GM18498 (cell line): Measurements from ENCODE around the gene ADAM10.

Experiments used
- ATAC-seq: cut with Tn5 transposase; IDR thresholded peaks from one replicate; pipeline ENCODE4 v1.9.1; 2021; ENCODE audit warnings: mild to moderate bottlenecking, moderate library complexity; ENCODE audit not compliant: unreplicated experiment

The ADAM10 gene

GRCh38 chr15:58716027-58716426, 33.5 kb downstream of the ADAM10 start:
- ATAC-seq, result no peak

DNA sequence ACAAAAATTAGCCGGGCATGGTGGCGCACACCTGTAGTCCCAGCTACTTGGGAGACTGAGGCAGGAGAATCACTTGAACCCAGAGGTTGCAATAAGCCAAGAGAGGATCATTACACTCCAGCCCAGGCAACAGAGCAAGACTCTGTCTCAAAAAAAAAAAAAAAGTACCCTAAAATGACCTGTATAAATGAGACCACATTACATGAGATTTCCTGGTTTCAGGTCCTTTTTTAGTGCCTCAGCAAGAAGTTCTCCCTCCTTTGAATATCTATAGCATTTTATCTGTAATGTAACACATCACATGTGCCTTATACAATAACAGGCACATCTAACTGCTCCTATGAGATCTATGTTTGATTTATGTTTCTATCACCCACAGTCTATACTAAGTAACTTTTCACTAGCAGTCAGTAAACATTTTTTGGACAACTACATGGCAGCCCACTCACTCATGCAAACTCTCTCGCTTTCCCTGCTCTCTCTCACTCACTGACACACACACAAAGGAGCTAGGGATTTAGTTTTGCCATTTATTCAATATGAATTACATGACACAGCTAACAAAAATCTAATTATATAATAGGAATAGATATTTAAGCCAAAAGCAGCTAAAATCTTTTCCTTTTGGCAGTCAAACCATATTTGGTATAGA, 34.1 kb downstream of the ADAM10 start:
- ATAC-seq, result no peak

- ATAC-seq, result no peak
Measured at GRCh38 chr15:58710701-58711100, 38.8 kb downstream of the ADAM10 start.

DNA sequence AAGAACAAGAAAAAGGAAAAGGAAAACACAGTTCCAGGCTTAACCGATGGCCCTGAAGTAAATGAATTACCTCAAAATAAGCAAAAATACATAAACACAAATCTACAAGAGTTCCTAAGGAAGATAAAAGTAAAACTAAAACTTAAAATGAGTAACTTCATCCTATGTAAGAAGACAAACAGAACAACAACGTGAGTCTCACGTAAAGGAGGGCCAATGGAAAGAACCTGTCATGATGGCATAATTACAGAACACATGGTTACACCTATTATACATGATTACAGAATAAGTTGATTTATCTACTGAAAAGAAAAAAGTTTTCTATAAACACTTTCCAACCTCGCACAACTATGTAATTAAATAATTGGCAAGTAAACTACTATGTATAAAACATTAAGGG, 42.1 kb downstream of the ADAM10 start:
- no peak for ATAC-seq

GRCh38 chr15:58705105-58705504, 44.4 kb downstream of the ADAM10 start:
- no peak for ATAC-seq

- no peak for ATAC-seq
Measured at GRCh38 chr15:58704155-58704865, 45.2 kb downstream of the ADAM10 start.

DNA sequence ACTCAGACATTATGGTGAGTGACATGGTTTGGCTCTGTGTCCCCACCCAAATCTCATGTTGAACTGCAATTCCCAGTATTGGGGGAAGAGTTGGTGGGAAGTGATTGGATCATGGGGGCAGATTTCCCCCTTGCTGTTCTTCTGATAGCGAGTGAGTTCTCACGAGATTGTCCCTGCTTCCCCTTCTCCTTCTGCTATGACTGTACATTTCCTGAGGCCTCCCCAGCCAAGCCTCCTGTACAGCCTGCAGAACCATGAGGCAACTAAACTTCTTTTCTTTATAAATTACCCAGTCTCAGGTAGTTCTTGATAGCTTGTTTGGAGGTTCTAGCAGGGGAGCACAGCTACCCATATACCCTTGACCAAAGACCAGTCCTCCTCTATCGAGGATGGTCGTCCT, 45.9 kb downstream of the ADAM10 start:
- no peak for ATAC-seq

DNA sequence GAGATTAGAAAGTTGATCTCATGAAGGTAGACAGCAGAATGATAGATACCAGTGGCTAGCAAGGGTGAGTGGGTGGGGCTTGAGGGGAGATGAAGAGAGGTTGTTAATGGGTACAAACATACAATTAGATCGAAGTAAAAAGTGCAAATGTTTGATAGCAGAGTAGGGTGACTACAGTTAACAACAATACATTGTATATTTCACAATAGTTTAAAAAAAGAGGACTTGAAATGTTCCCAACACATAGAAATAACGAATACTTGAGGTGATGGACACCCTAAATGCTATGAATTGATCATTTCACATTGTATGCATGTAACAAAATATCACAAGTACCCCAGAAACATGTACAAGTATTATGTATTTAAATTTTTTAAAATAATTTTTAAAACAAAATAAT, 47.3 kb downstream of the ADAM10 start:
- no peak for ATAC-seq

GRCh38 chr15:58701376-58701775, 48.1 kb downstream of the ADAM10 start:
- no peak for ATAC-seq

GRCh38 chr15:58699769-58700168, 49.7 kb downstream of the ADAM10 start:
- ATAC-seq, result no peak

DNA sequence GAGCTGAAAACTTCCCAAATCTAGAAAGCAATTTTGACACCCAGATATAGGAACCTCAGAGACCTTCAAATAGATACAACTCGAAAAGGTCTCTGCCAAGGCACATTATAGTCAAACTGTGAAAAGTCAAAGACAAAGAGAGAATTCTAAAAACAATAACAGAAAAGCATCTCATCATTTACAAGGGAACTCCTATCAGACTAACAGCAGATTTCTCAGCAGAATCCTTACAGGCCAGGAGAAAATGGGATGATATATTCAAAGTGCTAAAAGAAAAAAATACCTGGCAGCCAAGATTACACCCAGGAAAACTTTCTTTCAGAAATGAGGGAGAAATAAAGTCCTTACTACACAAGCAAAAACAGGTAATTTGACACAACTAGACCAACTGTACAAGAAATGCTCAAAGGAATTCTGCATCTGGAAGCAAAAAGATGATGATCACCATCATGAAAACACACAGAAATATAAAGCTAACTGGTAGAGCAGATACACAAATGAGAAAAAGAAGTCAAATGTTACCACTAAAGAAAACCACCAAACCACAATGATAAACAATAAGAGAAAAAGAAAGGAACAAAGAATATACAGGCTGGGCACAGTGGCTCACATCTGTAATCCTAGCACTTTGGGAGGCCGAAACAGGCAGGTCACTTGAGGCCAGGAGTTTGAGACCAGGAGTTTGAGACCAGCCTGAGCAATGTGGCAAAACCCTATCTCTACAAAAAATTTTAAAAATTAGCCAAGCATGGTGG, 50.4 kb downstream of the ADAM10 start:
- ATAC-seq, result no peak

GRCh38 chr15:58697220-58697619, 52.3 kb downstream of the ADAM10 start:
- no peak for ATAC-seq

- no peak for ATAC-seq
Measured at GRCh38 chr15:58696738-58697137, 52.8 kb downstream of the ADAM10 start.

GRCh38 chr15:58694641-58695398, 54.7 kb downstream of the ADAM10 start:
- no peak for ATAC-seq

GRCh38 chr15:58690703-58691102, 58.8 kb downstream of the ADAM10 start:
- no peak for ATAC-seq

DNA sequence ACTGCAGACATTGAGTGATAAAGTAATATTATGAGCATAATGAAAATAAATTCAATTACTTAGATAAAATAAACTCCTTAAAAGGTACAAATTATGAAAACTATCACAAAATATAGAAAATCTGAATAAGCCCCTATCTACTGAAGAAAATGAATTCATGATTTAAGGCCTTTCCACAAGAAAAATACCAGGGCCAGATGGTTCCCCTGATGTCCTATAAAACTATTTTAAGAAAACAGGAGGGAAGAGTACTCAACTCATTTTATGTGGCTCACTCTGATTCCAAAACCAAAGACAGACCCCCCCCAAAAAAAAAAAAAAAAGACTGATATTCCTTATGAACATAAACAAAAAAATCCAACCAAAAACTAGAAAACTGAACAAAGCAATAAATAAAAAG, 59.9 kb downstream of the ADAM10 start:
- no peak for ATAC-seq

DNA sequence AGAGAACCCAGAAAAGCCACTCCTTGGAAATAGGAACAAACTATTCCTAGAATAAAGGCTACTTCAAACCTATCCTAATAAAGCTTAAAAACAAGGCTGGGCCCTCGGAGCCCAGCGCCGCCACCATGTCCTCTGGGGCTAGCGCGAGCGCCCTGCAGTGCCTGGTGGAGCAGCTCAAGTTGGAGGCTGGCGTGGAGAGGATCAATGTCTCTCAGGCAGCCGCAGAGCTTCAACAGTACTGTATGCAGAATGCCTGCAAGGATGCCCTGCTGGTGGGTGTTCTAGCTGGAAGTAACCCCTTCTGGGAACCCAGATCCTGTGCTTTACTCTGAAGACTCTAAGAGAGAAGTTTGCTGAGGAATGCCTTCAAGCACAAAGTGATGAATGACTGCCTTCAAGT, 63.2 kb downstream of the ADAM10 start:
- ATAC-seq, result no peak

DNA sequence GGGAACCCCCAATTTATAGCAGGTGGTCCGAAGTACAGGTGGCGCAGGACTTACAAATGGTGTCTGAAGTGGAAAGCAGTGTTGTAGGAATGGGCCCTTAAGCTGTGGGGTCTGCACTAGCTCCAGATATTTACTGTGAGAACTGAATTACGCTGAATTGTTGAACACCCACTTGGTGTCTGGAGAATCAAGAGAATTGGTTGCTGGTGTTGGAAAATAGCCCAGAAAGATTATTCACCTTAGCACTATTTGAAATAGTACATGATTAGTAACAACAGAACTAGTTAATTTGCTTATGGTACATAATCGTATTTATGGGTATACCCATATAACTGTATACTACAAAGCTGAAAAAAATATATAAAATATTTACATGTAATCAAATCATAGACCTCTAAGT, 64.8 kb downstream of the ADAM10 start:
- no peak for ATAC-seq

GRCh38 chr15:58684036-58684710, 65.3 kb downstream of the ADAM10 start:
- no peak for ATAC-seq

DNA sequence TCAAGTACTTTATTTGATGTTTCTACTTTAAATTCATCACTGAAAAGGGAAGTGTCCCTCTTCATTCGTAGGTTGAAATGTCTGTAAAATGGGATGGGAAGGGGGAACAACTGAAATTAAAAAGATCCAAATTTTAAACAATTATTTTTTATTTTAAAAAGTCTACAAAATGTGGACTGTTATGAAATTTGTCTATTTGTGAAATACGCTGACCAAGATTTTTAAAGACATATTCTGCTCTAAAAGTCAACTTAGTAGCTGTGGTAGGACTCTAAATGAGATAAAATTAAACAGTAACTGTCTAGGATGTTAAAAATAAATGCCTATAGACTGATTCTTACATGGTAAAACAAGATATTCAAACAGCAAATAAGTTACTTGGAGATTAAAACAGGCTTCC, 67.3 kb downstream of the ADAM10 start:
- no peak for ATAC-seq

- ATAC-seq, result no peak
Measured at GRCh38 chr15:58678683-58679082, 70.8 kb downstream of the ADAM10 start.
